ENCODE measurements around the gene SLC13A5.

- TF ChIP-seq, protein P1, sequence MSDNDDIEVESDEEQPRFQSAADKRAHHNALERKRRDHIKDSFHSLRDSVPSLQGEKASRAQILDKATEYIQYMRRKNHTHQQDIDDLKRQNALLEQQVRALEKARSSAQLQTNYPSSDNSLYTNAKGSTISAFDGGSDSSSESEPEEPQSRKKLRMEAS (IDR thresholded peaks at IDR 0.05; ENCODE audit: low read depth, low read length): no peak
- TF ChIP-seq, protein P2, sequence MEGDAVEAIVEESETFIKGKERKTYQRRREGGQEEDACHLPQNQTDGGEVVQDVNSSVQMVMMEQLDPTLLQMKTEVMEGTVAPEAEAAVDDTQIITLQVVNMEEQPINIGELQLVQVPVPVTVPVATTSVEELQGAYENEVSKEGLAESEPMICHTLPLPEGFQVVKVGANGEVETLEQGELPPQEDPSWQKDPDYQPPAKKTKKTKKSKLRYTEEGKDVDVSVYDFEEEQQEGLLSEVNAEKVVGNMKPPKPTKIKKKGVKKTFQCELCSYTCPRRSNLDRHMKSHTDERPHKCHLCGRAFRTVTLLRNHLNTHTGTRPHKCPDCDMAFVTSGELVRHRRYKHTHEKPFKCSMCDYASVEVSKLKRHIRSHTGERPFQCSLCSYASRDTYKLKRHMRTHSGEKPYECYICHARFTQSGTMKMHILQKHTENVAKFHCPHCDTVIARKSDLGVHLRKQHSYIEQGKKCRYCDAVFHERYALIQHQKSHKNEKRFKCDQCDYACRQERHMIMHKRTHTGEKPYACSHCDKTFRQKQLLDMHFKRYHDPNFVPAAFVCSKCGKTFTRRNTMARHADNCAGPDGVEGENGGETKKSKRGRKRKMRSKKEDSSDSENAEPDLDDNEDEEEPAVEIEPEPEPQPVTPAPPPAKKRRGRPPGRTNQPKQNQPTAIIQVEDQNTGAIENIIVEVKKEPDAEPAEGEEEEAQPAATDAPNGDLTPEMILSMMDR (IDR thresholded peaks at IDR 0.05; ENCODE audit: low read depth, low read length): no peak
These were observed 43.5 kb downstream of the SLC13A5 start for GRCh38 chr17:6669479-6670212.

Data from NB4 (cell line).